H9 (cell line): Measurements from ENCODE around the gene ABCC11. TPM values are rescaled to one million over a fixed set of nuclear protein-coding genes. Genes with fewer than 3 reads are reported as not detected.

Source experiments
- DNase-seq: peaks from one replicate; pipeline ENCODE4 v3.0.0-alpha.2; 2017
- H2AFZ ChIP-seq: one replicate; pipeline ENCODE4 v1.6.1; 2013; ENCODE audit warnings: mild to moderate bottlenecking, low read length, control low read depth, moderate library complexity
- H2AK5ac ChIP-seq: 2 replicates; pipeline ENCODE4 v1.6.1; 2013; ENCODE audit warnings: low read length, control low read depth, mixed read lengths; ENCODE audit not compliant: insufficient read length
- H2BK120ac ChIP-seq: one replicate; pipeline ENCODE4 v1.6.1; 2013; ENCODE audit warnings: low read depth, mild to moderate bottlenecking, low read length, control low read depth, inconsistent platforms; ENCODE audit not compliant: poor library complexity, severe bottlenecking
- H2BK12ac ChIP-seq: 2 replicates; pipeline ENCODE4 v1.6.1; 2013; ENCODE audit warnings: low read length, control low read depth, mixed read lengths, low read depth; ENCODE audit not compliant: insufficient read length
- H2BK15ac ChIP-seq: 2 replicates; pipeline ENCODE4 v1.6.1; 2013; ENCODE audit warnings: low read depth, low read length, control low read depth
- H2BK20ac ChIP-seq: one replicate; pipeline ENCODE4 v1.6.1; 2013; ENCODE audit warnings: low read depth, mild to moderate bottlenecking, low read length, control low read depth, inconsistent platforms; ENCODE audit not compliant: poor library complexity, severe bottlenecking
- H2BK5ac ChIP-seq: 2 replicates; pipeline ENCODE4 v1.6.1; 2013; ENCODE audit warnings: low read length, control low read depth, mixed read lengths; ENCODE audit not compliant: insufficient read length
- H3K14ac ChIP-seq: 2 replicates; pipeline ENCODE4 v1.6.1; 2013; ENCODE audit warnings: low read length, control low read depth; ENCODE audit not compliant: insufficient read depth
- H3K18ac ChIP-seq: 2 replicates; pipeline ENCODE4 v1.6.1; 2013; ENCODE audit warnings: low read depth, mild to moderate bottlenecking, mixed read lengths, low read length, control low read depth; ENCODE audit not compliant: insufficient read length
- H3K23ac ChIP-seq: 2 replicates; pipeline ENCODE4 v1.6.1; 2013; ENCODE audit warnings: low read length, control low read depth, mixed read lengths, low read depth; ENCODE audit not compliant: insufficient read length
- H3K23me2 ChIP-seq: 2 replicates; pipeline ENCODE4 v1.6.1; 2013; ENCODE audit warnings: low read depth, mild to moderate bottlenecking, mixed read lengths, low read length, control low read depth; ENCODE audit not compliant: insufficient read length, poor library complexity, severe bottlenecking
- H3K27ac ChIP-seq: 2 replicates; pipeline ENCODE4 v1.5.1; 2013; ENCODE audit warnings: low read length, control low read depth, mixed read lengths, low read depth; ENCODE audit not compliant: insufficient read length
- H3K27me3 ChIP-seq: 2 replicates; pipeline ENCODE4 v1.6.1; 2013; ENCODE audit warnings: low read length, control low read depth, inconsistent platforms; ENCODE audit not compliant: insufficient read depth
- H3K4ac ChIP-seq: 2 replicates; pipeline ENCODE4 v1.6.1; 2013; ENCODE audit warnings: low read depth, mild to moderate bottlenecking, control low read depth, inconsistent platforms, low read length, moderate library complexity
- H3K4me1 ChIP-seq: 2 replicates; pipeline ENCODE4 v1.6.1; 2013; ENCODE audit warnings: low read length, control low read depth, inconsistent platforms; ENCODE audit not compliant: insufficient read depth
- H3K4me2 ChIP-seq: 2 replicates; pipeline ENCODE4 v1.6.1; 2013; ENCODE audit warnings: low read length, control low read depth, mixed read lengths; ENCODE audit not compliant: insufficient read length, insufficient read depth
- H3K56ac ChIP-seq: 2 replicates; pipeline ENCODE4 v1.6.1; 2013; ENCODE audit warnings: low read depth, mild to moderate bottlenecking, mixed read lengths, low read length, control low read depth; ENCODE audit not compliant: insufficient read length
- H3K79me1 ChIP-seq: 2 replicates; pipeline ENCODE4 v1.6.1; 2013; ENCODE audit warnings: low read depth, mild to moderate bottlenecking, moderate library complexity, low read length, control low read depth, inconsistent platforms; ENCODE audit not compliant: insufficient read depth, poor library complexity, severe bottlenecking
- H3K79me2 ChIP-seq: 2 replicates; pipeline ENCODE4 v1.6.1; 2013; ENCODE audit warnings: low read length, control low read depth, inconsistent platforms; ENCODE audit not compliant: insufficient read depth
- H3K9ac ChIP-seq: 2 replicates; pipeline ENCODE4 v1.6.1; 2013; ENCODE audit warnings: low read length, control low read depth, mixed read lengths; ENCODE audit not compliant: insufficient read length; ENCODE audit errors: extremely low read depth
- H3K9me3 ChIP-seq: one replicate; pipeline ENCODE4 v1.6.1; 2013; ENCODE audit warnings: low read depth, low read length, inconsistent platforms; ENCODE audit not compliant: control insufficient read depth
- H3T11ph ChIP-seq: one replicate; pipeline ENCODE4 v1.6.1; 2013; ENCODE audit warnings: mild to moderate bottlenecking, low read length, control low read depth, inconsistent platforms
- H4K20me1 ChIP-seq: one replicate; pipeline ENCODE4 v1.6.1; 2013; ENCODE audit not compliant: control insufficient read depth, insufficient read length, insufficient read depth
- H4K5ac ChIP-seq: 2 replicates; pipeline ENCODE4 v1.6.1; 2013; ENCODE audit warnings: low read depth, mild to moderate bottlenecking, mixed read lengths, low read length, control low read depth; ENCODE audit not compliant: insufficient read length
- H4K8ac ChIP-seq: replicated peaks from 2 replicates; pipeline ENCODE4 v1.6.1; 2013; ENCODE audit warnings: low read length, control low read depth, mixed read lengths, low read depth; ENCODE audit not compliant: insufficient read length
- H4K91ac ChIP-seq: 2 replicates; pipeline ENCODE4 v1.6.1; 2013; ENCODE audit warnings: low read depth, mild to moderate bottlenecking, moderate library complexity, mixed read lengths, low read length, control low read depth; ENCODE audit not compliant: insufficient read length
- H3K27ac Mint-ChIP-seq, 3 experiments: 2 replicates in 2 of 3; 3 replicates in 1 of 3; pipeline ENCODE4 v1.8.0; 2020 to 2021; ENCODE audit warnings: mixed read lengths in 3 of 3, mild to moderate bottlenecking in 1 of 3, moderate library complexity in 1 of 3
- H3K27me3 Mint-ChIP-seq: 2 replicates; pipeline ENCODE4 v1.8.0; 2021; ENCODE audit warnings: low read depth, mild to moderate bottlenecking, moderate library complexity, mixed read lengths
- H3K36me3 Mint-ChIP-seq, 3 experiments: 2 replicates in 2 of 3; 3 replicates in 1 of 3; pipeline ENCODE4 v1.8.0; 2020 to 2021; ENCODE audit warnings: low read depth in 3 of 3, mixed read lengths in 3 of 3; ENCODE audit not compliant: insufficient read depth in 1 of 3
- H3K4me1 Mint-ChIP-seq, 2 experiments: 2 replicates each; pipeline ENCODE4 v1.8.0; 2020; ENCODE audit warnings: mixed read lengths in 2 of 2
- H3K4me3 Mint-ChIP-seq, 2 experiments: 2 replicates in 1 of 2; 3 replicates in 1 of 2; pipeline ENCODE4 v1.8.0; 2020 to 2021; ENCODE audit warnings: mild to moderate bottlenecking in 2 of 2, mixed read lengths in 2 of 2, moderate library complexity in 1 of 2
- H3K9me3 Mint-ChIP-seq, 2 experiments: 2 replicates in 1 of 2; 3 replicates in 1 of 2; pipeline ENCODE4 v1.8.0; 2020; ENCODE audit warnings: mild to moderate bottlenecking in 2 of 2, mixed read lengths in 2 of 2, moderate library complexity in 1 of 2
- WGBS: extraction: QIAGEN DNeasy Blood & Tissue Kit; methylation state at CpG from one replicate; pipeline ENCODE4 v1.1.7; 2013; ENCODE audit warnings: missing lambda C conversion rate, low lambda C conversion rate, mixed read lengths; ENCODE audit not compliant: insufficient read length; ENCODE audit errors: extremely low coverage; 5-methylcytosine and 5-hydroxymethylcytosine counted together
- total RNA-seq: library from RNA; stranded (reverse); gene quantifications from 2 replicates; pipeline ENCODE4 v1.2.1, GENCODE V29; 2021
- TF ChIP-seq, protein P1 (sequence below): fragments of 200-600 bp; sonication (generic); conservative IDR thresholded peaks from 3 replicates; pipeline ENCODE4 v1.8.0; 2021; ENCODE audit warnings: antibody characterized with exemption, mild to moderate bottlenecking

Gene ABCC11
- total RNA-seq, 1 experiment from 2014 or later, result 0.33 TPM

GRCh38 chr16:48274476-48274875 is 27.1 kb upstream of the ABCC11 start:
- H3K23ac ChIP-seq, result no peak overlapping the region
- H3K56ac ChIP-seq, result no peak overlapping the region
- no peak overlapping the region for H3K4ac ChIP-seq
- Mint-ChIP-seq H3K27me3 (no peaks in the 10 kb centered on the region), H3K4me1 (peaks cover 3 to 9% of the 10 kb centered on the region in 2 experiments; a peak in 3 of 4 replicates), H3K9me3 (no peaks in the 10 kb centered on the region), H3K27ac (peak overlapping the region in 1 of 3 experiments; percentile 36; a peak in 1 of 7 replicates), H3K4me3 (no peak overlapping the region), H3K36me3 (peaks cover 0 to 18% (median 13%) of the 10 kb centered on the region in 3 experiments; a peak in 4 of 7 replicates)
- H2BK15ac ChIP-seq, result no peak overlapping the region
- H3K27me3 ChIP-seq, result no peaks in the 10 kb centered on the region
- H3K79me1 ChIP-seq, result no peaks in the 10 kb centered on the region
- H4K91ac ChIP-seq, result no peak overlapping the region
- peaks cover 4% of the 10 kb centered on the region for H3K4me1 ChIP-seq
- H2BK12ac ChIP-seq, result no peak overlapping the region
- H3K9me3 ChIP-seq, result no peaks in the 10 kb centered on the region
- H4K5ac ChIP-seq, result no peak overlapping the region
- H3K4me2 ChIP-seq, result no peak overlapping the region
- no peak overlapping the region for H3K14ac ChIP-seq
- no CpG with 5 or more reads among the region's 1 CpG for WGBS
- no peak for DNase-seq
- no peak overlapping the region for H3K27ac ChIP-seq
- TF ChIP-seq, protein P1, sequence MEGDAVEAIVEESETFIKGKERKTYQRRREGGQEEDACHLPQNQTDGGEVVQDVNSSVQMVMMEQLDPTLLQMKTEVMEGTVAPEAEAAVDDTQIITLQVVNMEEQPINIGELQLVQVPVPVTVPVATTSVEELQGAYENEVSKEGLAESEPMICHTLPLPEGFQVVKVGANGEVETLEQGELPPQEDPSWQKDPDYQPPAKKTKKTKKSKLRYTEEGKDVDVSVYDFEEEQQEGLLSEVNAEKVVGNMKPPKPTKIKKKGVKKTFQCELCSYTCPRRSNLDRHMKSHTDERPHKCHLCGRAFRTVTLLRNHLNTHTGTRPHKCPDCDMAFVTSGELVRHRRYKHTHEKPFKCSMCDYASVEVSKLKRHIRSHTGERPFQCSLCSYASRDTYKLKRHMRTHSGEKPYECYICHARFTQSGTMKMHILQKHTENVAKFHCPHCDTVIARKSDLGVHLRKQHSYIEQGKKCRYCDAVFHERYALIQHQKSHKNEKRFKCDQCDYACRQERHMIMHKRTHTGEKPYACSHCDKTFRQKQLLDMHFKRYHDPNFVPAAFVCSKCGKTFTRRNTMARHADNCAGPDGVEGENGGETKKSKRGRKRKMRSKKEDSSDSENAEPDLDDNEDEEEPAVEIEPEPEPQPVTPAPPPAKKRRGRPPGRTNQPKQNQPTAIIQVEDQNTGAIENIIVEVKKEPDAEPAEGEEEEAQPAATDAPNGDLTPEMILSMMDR, result no peak
- H4K8ac ChIP-seq, result no peak overlapping the region
- H2BK120ac ChIP-seq, result no peak overlapping the region
- H2AFZ ChIP-seq, result no peak overlapping the region
- no peak overlapping the region for H3K9ac ChIP-seq
- no peaks in the 10 kb centered on the region for H3K79me2 ChIP-seq
- H4K20me1 ChIP-seq, result no peaks in the 10 kb centered on the region
- H2BK5ac ChIP-seq, result no peak overlapping the region
- no peak overlapping the region for H2AK5ac ChIP-seq
- H2BK20ac ChIP-seq, result no peak overlapping the region
- no peak overlapping the region for H3K18ac ChIP-seq
- no peaks in the 10 kb centered on the region for H3K23me2 ChIP-seq
- no peak overlapping the region for H3T11ph ChIP-seq
